ENCODE results near the gene NBAS. TPM values are rescaled to one million over a fixed set of nuclear protein-coding genes. Genes with fewer than 3 reads are reported as not detected.

NBAS gene
- total and polyA plus RNA-seq, 9 of the 15 experiments (the other 6 are each of a cell fraction or from before 2014, with no cell fraction given) = 15.3 to 94.4 (median 69.9) TPM

GRCh38 chr2:15521641-15522181, 39.4 kb downstream of the NBAS start (continued):
- TF ChIP-seq NR2F6 (CRISPR knock-in tag; IDR thresholded peaks at IDR 0.05) (no peak), U2AF1 (optimal IDR thresholded peaks at IDR 0.05; ENCODE audit: low read depth, low read length) (no peak), E2F6 (IDR thresholded peaks at IDR 0.05; ENCODE audit: borderline replicate concordance in 1 of 2, extremely low read depth in 1 of 2, insufficient read depth in 1 of 2, insufficient read length in 1 of 2, low read depth in 1 of 2, low read length in 1 of 2, poor library complexity in 1 of 2, severe bottlenecking in 1 of 2) (no peak), ZNF175 (CRISPR knock-in tag; IDR thresholded peaks at IDR 0.05; ENCODE audit: low read depth) (no peak)

DNA sequence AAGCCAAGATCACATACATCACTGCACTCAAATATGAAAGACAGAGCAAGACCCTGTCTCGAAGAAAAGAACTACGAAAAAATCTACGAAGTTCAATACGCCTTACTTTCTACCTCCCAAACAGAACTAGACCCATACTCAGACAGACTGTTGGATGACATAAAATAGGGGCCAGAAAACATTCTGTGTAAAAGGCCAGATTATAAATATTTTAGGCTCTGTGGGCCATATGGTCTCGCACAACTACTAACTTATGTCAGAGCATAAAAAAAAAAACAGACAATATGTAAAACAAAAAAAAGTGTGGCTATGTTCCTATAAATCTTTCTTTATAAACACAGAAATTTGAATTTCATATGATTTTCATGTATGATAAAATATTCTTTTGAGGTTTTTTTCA, 40.8 kb downstream of the NBAS start:
- Histone ChIP-seq H3K27me3 (ENCODE audit: control insufficient read depth in 2 of 2, insufficient read depth in 2 of 2, low read length in 2 of 2) (no peaks in the 10 kb centered on the region), H3K4me2 (ENCODE audit: insufficient read depth, low read length) (no peak overlapping the region), H3K36me3 (ENCODE audit: control insufficient read depth, insufficient read depth, low read length) (peaks cover 77% of the 10 kb centered on the region), H2AFZ (ENCODE audit: low read depth, low read length) (no peak overlapping the region), H3K9me3 (replicated peaks; ENCODE audit: control insufficient read depth, insufficient read depth, low read depth, low read length) (no peaks in the 10 kb centered on the region), H3K9me1 (ENCODE audit: control insufficient read depth, insufficient read depth, low read length) (no peaks in the 10 kb centered on the region), H4K20me1 (replicated peaks; ENCODE audit: control insufficient read depth, insufficient read depth, low read length) (no peaks in the 10 kb centered on the region), H3K4me1 (replicated peaks in 1 of 2; ENCODE audit: control insufficient read depth in 2 of 2, insufficient read depth in 2 of 2, low read length in 2 of 2) (no peaks in the 10 kb centered on the region), H3K9ac (ENCODE audit: insufficient read depth in 1 of 2, low read depth in 2 of 2, low read length in 2 of 2) (no peak overlapping the region), H3K27ac (ENCODE audit: extremely low read depth, low read depth, low read length) (no peak overlapping the region), H3K79me2 (ENCODE audit: control insufficient read depth, insufficient read depth, low read length) (peaks cover 15% of the 10 kb centered on the region; the same call in 2 of the 3 replicates), H3K4me3 (no peak overlapping the region)
- no peak for ATAC-seq
- in situ Hi-C loops (cut with MboI) (no loop called here), intact Hi-C loops (cut with micrococcal nuclease) (no loop called here)
- ChIA-PET POLR2A (interaction anchor here (1.7 kb wide), 1 partner anchor 7 kb away, joined by 3 read pairs; no protein-coding TSS in a partner anchor), CTCF (ENCODE audit: low intra/inter-chr PET ratio) (no interaction called here)
- TF ChIP-seq ZC3H8 (IDR thresholded peaks at IDR 0.05) (no peak), CHCHD3 (CRISPR knock-in tag; IDR thresholded peaks at IDR 0.05) (no peak), WHSC1 (IDR thresholded peaks at IDR 0.05; ENCODE audit: low read length) (no peak), NUFIP1 (IDR thresholded peaks at IDR 0.05; ENCODE audit: partially characterized antibody) (no peak), SNRNP70 (optimal IDR thresholded peaks at IDR 0.05; ENCODE audit: low read depth, low read length) (no peak), DDX20 (tag; IDR thresholded peaks at IDR 0.05; ENCODE audit: low read depth) (no peak), CTBP1 (IDR thresholded peaks at IDR 0.05; ENCODE audit: borderline replicate concordance) (no peak)
- WGBS (ENCODE audit: insufficient coverage, low coverage, missing lambda C conversion rate) = 100% methylated on average over 5 of the region's 5 CpGs
- no peak for DNase-seq (ENCODE audit: extremely low read depth in 1 of 4, low spot score in 3 of 4)
- no TSS peak for BruUV-seq (replicated peaks)
- no peak for FAIRE-seq

Measured in K562 (cell line).